Raji (cell line): ENCODE measurements around the gene SYPL1.

Experiments
- POLR2A ChIP-seq: IDR thresholded peaks from 2 replicates; pipeline ENCODE4 v1.6.1; 2011; ENCODE audit warnings: low read depth, low read length, control low read depth; ENCODE audit not compliant: insufficient read depth

Gene SYPL1

DNA sequence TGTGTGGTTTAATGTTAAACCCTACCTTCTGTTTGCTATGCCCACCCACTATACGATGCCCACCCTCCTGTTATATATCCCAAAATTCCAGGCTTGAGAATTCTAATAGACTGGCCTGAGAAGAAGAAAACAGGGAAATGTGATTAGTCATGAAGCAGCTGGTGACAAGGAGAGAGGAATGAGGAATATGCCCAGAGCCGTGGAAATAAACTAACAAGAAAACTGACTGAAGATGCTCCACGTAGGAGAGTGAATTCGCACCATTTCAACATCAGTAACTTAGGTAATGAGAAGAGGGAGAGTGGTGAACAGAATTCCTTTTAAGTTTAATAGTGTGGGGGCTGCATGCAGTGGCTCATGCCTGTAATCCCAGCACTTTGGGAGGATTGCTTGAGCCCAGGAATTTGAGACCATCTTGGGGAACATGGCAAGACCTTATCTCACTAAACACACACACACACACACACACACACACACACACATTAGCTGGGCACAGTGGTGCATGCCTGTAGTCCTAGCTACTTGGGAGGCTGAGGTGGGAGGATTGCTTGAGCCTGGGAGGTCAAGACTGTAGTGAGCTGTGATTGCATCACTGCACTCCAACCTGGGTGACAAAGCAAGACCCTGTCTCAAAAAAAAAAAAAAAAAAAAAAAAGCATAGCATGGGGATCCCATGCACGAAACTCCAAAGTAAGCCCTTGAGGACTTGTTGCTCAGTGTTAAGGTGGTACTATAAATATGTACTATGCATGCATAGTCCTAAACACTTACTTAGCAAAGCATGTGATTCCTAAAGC lies 16.1 kb upstream of the SYPL1 start:
- TF ChIP-seq POLR2A = no peak

- no peak for TF ChIP-seq POLR2A
These were observed 14.2 kb upstream of the SYPL1 start for GRCh38 chr7:106126170-106126938.

GRCh38 chr7:106125417-106125816 lies 13.3 kb upstream of the SYPL1 start:
- no peak for TF ChIP-seq POLR2A

- TF ChIP-seq POLR2A = no peak
These were observed 12.1 kb upstream of the SYPL1 start for GRCh38 chr7:106124186-106124585.

GRCh38 chr7:106122713-106123112 lies 10.6 kb upstream of the SYPL1 start:
- TF ChIP-seq POLR2A = no peak

GRCh38 chr7:106121189-106121810 lies 9.2 kb upstream of the SYPL1 start:
- TF ChIP-seq POLR2A = no peak

DNA sequence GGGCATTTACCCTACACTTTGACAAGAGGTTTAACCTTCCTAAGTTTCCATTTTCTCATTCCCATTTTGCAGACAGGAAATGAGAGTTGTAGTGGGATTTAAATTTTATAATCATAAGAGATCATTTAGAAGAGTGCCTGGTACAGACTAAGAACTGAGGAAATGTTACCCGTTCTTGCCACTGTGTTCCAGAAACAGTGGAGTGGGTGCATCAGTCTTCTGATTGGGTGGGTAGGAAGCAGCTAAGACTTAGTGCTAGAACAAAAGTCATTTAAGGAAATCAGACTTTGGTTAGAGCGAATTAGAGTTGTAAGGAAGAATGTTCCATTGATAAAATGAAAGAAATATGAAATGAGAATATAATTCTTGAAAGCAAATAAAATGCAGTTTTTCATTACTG lies 8.4 kb upstream of the SYPL1 start:
- TF ChIP-seq POLR2A = no peak

DNA sequence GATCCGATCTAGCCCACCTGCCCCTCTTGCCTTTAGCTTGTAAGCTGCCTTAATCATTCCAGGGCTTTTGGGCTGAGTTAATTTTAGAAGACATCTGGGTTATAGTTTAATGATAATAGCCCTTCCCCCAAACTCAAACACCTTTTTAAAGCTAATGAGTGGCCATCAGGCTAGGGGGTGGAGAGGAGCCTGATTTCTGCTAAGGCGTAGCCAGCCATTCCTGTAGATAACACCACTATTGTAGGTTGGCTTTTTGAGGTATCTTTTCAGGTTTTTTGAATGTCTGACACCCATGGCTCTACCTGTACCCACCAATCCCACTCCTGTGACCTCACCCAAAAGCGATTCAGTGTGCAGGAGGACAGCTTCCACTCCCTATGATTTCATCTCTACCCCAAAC lies 7.6 kb upstream of the SYPL1 start:
- TF ChIP-seq POLR2A = no peak

DNA sequence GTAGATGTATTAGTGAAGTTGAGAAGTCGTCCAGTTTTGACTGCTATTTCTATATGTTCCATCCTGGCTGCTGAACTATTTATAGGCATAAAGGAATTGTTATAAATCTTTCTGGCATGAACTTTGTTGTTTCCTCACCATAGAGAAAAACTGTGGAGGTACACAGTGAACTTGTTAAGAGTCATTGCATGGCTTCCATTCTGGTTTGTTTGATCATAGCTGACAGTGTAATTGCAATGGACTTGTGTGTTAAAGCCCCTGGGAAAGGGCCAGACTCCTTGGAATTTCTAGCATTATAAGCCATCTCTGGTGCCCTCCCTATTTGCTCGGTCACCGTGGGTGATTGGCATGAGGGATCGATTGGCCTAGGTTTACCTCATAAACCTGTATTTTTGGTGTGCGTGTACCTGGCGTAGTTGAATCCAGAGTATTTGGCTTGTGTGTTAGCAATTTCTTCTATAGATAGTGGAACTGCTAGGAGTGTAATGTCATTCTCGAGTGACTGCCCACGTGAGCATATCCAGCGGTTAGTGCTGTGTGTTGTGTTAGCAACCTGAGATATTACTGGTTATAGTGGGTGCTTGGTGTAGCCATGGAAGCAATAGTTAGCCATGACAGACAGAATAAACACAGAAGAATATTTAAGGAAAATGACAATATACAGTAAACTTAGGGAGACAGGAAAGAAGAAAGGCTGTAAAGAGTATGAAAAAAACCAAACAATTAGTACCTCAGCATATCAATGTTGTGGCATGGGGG lies 5.9 kb upstream of the SYPL1 start:
- no peak for TF ChIP-seq POLR2A

DNA sequence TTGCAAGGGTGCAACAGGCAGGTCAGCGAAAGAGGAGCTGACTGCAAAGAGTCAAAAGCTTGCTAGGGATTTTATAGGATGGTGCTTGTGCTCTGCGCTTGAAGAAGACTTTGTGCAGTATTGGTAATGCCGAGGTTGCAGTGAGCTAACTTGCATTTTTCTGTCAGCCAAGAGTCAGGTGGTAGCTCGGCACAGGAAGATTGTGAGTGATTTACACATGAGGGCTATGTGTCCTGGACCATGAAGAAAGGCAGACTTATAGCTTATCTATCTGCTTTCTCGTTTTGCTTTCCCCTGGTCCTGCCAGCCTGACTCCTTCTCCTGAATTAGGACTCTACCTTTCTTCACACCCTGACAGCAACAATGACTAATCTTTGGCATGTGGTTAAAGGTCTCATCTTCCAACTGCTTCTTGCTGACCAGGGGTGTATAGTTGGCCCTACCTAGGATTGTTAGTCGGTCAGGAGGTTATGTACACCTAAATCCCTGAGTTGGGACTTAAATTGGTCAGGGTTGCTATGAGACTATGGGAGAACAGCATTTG lies 4.1 kb upstream of the SYPL1 start:
- peak; percentile 28; the same call in 1 of the 2 replicates for TF ChIP-seq POLR2A

DNA sequence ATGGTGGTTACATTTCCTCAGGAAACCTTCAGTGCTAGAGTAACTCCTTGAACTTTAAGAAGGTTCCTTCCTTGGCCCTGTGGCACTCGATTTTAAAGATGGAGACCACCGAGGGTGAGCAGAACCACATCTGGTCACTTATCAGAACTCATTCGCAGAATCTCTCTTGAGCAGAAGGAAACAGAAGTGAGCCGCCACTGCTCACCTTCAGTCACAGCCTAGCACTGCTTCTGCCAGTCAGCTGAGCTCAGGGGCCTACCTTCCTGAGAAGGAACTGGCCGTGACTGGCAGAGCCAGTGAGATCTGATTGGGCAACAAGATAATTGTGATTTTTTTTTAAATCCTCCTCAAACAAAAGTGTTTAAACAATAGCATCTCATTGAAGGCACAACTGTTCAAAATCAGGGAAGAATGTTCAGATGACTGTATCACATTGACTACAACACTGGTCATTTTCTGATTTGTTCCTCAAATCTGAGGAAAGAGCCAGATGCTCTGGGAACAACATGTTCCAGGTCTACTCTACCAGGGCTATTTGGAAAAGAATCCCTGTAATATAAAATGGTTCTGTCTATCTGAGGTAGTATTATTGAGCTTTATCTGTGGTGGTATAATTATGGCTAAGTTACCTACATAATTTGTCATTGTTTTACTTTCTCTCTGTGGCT lies 2.7 kb upstream of the SYPL1 start:
- no peak for TF ChIP-seq POLR2A

GRCh38 chr7:106112972-106113421 lies 885 bp upstream of the SYPL1 start:
- TF ChIP-seq POLR2A = no peak

DNA sequence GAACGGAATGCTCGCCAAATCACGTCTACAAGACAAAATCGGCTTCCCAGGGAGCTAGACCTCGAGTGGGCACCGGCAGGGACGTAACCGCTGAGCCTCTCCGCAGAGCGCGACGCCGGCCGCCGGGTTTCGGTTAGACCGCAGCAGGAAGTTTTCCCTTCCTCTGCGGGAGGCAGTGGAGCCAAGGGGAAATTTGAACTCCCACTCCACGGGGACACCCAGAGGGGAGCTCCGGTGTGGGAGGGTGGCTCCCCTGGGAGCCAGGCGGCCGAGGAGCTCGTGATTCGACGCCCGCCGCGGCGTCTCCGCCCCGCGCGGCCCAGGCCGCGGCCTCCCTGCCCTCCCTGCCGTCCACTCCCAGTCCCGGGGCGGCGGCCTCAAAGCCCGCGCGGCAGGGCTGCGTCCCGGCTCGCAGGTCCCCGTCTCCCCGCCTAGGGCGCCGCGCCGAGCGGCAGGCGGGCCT lies 426 bp downstream of the SYPL1 start:
- TF ChIP-seq POLR2A = no peak
